T-helper 9 cell (primary cell): ENCODE results near the gene SBNO1.
"Not testable (repeated sequence)": the region's sequence is repeated elsewhere in the genome, so short reads cannot be mapped to it uniquely, and the experiment has no call there.

Source experiments
- DNase-seq: peaks from one replicate; pipeline ENCODE4 v3.0.0-alpha.2; 2020
- total RNA-seq, 2 donors: gene quantifications; one replicate each; lab custom pipeline; 2026; lab: John Stamatoyannopoulos, UW

SBNO1 gene
- total RNA-seq = 98.5 to 207 reads per million in 2 donors

DNA sequence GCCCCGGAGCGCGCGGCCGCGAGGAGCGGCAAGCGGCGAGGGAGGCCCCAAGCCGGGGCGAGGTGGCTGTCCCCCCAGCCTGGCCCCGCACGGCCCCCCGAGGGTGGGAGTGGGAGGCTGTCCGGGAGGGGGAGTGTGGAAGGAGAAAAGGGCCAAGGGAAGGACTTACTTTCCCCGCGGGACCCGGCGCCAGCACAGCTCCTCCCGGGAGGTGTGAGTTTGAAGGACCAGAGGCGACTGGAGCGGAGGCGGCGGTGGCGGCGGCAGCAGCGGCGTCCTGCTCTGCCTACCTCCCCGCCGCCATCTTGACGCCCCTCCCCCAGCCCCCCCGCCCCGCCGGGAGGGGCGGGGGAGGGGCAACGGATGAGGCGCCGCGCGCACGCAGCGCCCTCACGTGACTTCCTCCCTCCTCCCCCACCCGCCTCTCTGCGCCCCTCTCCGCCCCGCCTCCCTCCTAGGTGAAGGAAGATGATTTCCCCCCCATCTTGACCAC lies at the start of gene SBNO1:
SBNO1 (minus strand) TSS at position 316 of the 493 bp plus-strand sequence. CDS start 14,406 bp downstream, outside the sequence.
- DNase-seq = peak; percentile 90

- no peak for DNase-seq
Observed at GRCh38 chr12:123410041-123410412, 45.4 kb upstream of the SBNO1 start.

DNA sequence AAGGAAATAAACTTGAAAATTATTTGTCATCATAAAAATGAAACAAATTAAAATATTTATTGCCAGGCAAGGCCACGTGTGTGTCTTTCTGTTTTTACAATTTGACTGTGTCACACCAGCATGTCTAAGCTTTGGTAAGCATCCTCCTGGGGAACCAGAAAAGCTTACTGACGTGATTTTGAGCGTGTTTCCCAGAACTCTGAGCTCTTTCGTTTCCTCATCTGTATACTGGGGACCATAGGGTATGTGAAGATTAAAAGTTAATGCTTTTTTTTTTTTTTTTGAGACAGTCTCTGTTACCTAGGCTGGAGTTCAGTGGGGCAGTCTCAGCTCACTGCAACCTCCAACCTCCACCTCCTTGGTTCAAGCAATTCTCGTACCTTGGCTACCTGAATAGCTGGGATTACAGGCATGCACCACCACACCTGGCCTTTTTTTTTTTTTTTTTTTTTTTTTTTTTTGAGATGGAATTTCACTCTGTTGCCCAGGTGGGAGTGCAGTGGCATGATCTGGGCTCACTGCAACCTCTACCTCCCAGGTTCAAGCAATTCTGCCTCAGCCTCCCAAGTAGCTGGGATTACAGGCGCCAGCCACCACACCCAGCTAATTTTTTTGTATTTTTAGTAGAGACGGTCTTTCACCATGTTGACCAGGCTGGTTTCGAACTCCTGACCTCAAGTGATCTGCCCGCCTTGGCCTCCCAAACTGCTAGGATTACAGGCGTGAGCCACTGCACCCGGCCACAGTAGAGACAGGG lies 44.8 kb upstream of the SBNO1 start:
- DNase-seq = not testable (repeated sequence)

DNA sequence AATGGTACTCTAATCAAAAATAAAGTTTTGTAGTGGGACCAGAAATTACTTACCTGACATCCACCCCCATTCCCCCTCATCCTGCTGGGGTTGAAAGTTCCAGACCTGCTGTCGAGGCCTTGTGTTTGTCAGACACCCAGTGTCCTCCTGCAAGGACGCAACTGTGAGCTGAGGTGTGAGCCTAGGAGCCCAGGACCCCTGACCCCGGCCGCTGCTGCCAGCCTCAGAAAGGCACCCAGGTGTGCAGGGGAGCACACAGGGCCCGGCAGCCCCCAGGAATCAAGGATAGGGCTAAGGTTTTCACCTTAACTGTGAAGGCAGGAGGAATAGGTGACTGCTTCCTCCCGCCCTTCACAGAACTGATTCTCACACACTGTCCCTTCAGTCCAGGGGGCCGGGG lies 44.0 kb upstream of the SBNO1 start:
- not testable (repeated sequence) for DNase-seq

- DNase-seq = not testable (repeated sequence)
Observed at GRCh38 chr12:123407934-123408333, 43.3 kb upstream of the SBNO1 start.

GRCh38 chr12:123407269-123407668 lies 42.6 kb upstream of the SBNO1 start:
- DNase-seq = not testable (repeated sequence)

DNA sequence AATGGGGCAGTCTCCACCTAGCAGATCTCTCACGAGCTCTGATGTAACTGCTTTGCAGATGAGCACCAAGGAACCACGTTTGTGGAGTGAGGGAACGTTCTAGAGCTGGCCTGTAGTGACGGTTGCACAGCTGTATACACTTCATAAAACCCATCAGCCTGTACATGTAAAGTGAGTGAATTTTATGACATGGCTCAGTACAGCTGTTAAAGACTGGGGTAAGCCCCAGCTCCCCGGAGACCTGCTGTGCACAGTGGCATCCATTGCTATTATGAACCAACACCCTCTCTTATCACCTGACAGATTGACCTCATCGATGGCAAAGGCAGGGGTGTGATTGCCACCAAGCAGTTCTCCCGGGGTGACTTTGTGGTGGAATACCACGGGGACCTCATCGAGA lies 39.9 kb upstream of the SBNO1 start:
- no peak for DNase-seq

- DNase-seq = no peak
Observed at GRCh38 chr12:123401753-123402683, 37.4 kb upstream of the SBNO1 start.

DNA sequence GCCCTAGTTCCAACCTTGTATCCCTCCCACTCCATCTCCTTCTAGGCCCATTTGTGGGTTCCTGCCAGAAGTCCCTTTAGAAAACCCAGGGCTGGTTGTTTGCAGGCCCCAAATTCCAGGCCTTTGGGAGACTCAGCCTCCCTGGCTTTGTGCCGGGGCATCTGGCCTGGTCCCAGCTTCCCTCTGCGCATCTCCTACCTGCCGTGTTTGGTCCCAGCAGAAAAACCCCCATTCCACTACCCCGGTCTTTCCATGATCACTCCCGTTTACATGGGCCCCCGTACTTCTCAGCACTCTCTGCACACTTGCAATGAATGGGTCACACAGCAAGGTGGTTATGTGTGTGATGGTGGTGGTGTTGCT lies 34.6 kb upstream of the SBNO1 start:
- no peak for DNase-seq

DNA sequence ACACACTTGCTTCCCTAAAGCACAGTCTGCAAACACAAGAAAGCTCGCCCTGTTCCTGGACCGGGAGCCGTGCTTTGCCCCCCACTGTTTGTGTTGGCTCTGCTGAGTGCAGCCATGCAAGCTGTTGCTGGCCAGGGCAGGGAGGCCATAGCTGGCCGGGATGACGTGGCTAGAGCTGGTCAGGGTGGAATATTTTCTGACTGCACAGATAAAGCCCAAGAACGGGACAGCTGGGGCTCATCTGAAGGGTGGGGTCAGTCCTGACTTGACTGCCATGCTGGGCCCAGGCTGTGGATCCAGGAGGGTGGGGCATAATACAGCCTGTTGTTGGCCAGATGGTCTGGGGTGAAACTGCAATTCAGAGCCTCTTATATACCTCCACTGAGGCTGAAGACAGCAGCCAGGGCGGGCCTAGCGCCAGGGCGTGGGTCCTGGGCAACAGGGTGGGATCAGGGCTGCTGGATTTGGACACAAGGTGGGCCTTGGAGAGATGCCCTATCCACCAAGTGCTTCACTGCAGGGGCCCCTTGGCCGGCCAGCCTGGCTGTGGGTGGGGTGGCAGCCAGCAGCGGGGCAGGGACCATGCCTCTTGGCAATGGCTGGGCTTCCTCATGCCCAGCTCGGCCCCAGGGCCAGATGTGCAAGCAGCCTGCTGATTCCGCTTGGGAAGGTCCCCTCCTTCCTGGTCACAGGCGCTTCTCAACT lies 34.1 kb upstream of the SBNO1 start:
- no peak for DNase-seq

- no peak for DNase-seq
Observed at GRCh38 chr12:123398177-123398549, 33.5 kb upstream of the SBNO1 start.

DNA sequence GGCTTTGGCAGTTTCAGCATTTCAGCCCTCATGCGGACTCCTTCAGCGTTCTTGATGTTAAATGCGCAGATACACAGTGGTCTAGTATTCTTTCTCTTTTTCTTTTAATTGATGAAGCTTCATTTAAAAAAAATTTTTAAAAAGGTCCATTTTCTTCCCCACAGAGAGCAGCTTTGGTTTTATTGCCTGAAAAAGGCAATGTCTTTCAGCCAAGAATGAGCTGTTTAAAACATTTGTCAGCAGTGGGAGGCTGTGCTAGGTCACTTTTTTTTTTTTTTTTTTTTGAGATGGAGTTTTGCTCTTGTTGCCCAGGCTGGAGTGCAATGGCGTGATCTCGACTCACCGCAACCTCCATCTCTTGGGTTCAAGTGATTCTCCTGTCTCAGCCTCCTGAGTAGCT lies 32.8 kb upstream of the SBNO1 start:
- no peak for DNase-seq

DNA sequence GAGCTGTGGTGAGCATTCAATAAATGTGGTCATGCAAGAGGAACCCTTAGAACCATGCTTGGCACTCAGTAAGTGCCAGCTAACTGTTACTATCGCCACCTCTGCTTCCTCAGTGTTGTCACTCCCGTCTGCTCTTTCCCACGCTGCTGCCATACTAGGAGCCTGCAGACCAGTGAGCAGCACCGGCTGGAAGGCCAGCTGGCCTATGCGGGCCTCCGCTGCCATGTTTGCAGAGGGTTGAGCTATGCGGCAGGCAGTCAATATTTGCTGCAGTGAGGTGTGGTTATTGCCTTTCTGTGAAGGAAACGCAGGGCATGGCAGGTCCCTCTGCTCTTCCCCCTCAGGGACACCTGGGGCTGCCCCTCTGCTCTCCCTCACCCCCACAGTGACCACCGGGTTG lies 32.3 kb upstream of the SBNO1 start:
- DNase-seq = no peak

- DNase-seq = no peak
Observed at GRCh38 chr12:123396543-123396942, 31.9 kb upstream of the SBNO1 start.

GRCh38 chr12:123395236-123395635 lies 30.6 kb upstream of the SBNO1 start:
- no peak for DNase-seq

DNA sequence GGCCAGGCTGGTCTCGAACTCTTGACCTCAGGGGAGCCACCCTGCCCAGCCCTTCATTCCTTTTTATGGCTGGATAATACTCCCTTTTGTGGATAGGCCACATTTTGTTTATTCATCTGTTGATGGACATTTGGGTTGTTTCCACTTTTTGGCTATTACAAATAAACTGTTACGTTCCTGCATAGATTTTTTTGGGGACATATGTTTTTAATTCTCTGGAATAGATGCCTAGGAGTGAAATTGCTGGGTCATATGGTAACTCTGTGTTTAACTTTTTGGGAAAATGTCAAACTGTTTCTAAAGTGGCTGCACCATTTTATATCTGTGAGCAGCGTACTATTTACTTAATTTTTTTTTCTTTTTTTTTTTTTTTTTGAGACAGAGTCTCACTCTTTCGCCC lies 29.1 kb upstream of the SBNO1 start:
- DNase-seq = no peak

DNA sequence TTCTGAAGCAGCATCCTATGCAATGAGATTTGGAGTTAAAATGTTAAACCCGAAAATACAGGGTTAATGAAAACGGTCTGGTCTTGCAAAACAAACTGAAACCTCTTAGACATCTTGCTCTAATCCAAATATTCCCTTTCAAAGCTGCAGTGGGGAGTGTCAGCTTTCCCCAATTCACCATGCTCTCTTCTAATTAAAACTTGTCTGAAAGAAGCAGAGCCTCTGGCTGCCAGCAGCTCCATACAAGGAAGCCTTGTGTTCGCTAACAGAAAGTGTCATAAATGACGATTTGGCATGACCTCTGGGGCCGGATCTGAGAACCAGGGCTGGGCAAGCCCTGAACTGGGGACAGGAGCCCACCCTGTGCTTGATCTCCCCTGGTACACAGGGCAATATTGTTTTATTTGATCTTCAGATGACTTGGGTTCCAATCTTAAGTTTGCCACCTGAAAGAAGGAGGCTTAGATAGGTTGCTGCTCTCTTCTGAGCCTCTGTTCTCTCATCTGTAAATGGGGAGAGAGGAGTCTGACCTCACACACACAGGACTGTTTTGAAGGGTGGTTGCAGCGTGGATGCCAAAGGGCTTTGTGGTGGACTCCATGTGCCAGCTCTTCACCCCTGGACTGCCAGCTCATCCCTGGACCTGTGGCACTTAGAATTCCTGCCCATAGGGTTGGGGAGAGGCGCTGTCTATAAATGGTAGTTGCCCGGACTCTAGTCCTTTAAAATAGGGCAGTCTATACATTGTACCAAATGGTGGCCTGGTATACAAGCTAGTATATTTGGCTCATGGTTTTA lies 27.1 kb upstream of the SBNO1 start:
- DNase-seq = no peak

DNA sequence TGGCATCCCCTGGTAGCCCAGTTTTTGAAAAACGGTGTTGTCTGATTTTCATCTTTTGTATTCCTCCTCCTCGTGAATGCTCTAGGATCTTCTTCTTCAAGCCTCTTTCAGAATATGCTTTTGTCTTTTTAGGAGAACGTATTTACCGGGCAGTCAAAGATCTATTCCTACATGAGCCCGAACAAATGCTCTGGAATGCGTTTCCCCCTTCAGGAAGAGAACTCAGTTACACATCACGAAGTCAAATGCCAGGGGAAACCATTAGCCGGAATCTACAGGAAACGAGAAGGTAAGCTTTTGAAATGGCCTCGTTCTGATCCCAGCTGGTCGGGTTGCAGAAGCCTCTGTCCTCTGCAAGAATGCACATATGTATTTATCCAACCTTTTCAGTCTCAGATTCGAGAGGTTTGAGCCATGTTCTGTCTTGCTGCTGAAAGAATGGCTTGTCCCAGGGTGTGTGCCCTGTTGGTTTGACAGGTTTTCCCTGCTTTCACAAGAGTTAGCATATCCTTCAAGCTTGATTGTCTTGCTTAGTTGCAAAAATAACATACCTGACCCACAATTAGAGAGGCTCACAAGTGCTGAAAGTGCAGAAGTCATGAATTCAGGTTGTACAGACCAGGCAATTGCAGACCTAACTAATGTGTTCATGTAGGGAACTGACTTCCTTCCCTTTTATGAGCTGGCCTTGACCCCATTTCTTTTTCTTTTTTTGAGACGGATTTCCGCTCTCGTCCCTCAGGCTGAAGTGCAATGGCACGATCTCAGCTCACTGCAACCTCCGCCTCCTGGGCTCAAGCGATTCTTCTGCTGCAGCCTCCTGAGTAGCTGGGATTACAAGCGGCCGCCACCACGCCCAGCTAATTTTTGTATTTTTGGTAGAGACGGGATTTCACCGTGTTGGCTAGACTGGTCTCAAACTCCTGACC lies 26.1 kb upstream of the SBNO1 start:
- no peak for DNase-seq

GRCh38 chr12:123389560-123390351 lies 25.1 kb upstream of the SBNO1 start:
- no peak for DNase-seq

GRCh38 chr12:123388951-123389559 lies 24.4 kb upstream of the SBNO1 start:
- DNase-seq = peak; percentile 11
